HG02840 (cell line): Measurements from ENCODE around the gene NPDC1.
A peak's percentile ranks its signal among the peaks of the same experiment; 100 is the strongest.

Source experiments
- ATAC-seq: cut with Tn5 transposase; IDR thresholded peaks from one replicate; pipeline ENCODE4 v1.9.1; 2021; ENCODE audit warnings: mild to moderate bottlenecking, moderate library complexity, moderate number of reproducible peaks; ENCODE audit not compliant: unreplicated experiment, low FRiP score

The NPDC1 gene, protein sequence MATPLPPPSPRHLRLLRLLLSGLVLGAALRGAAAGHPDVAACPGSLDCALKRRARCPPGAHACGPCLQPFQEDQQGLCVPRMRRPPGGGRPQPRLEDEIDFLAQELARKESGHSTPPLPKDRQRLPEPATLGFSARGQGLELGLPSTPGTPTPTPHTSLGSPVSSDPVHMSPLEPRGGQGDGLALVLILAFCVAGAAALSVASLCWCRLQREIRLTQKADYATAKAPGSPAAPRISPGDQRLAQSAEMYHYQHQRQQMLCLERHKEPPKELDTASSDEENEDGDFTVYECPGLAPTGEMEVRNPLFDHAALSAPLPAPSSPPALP

DNA sequence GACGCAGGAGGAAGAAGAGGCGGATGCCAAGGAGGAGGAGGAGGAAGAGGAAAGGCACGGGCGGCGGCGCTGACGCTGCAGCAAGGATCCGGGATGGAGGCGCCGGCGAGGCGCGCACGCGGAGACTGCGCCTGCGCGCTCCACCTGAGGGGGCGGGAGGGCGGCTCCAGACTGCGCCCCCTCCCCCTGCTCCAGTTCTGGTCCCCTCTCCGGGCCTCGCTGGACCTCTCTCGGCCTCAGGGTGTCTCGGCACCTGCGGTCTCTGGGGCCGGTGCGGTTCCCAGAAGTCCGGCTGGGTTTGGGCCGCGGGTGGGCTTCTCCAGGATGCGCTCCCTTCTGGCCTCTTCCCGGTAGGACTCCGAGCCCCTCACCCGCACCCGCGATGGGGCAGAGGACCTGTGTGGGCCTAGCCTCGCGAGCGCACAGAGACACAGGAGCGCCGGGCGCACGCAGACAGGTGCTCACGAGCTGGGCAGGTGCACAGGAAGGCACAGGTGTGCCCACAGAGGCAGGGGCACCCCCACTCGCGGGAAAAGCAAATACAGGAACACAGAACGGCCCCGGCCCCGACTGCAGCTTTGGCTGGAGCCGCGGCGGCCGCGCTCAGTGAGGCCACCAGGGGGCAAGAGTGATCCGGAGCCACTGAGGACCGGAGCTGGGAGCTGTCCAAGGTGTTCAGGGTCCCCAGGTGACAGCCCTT is at the start of gene NPDC1:
TSS of gene NPDC1 (minus strand) at position 90 of the 700 bp plus-strand sequence. CDS start 188 bp downstream, outside the sequence.
- no peak for ATAC-seq

DNA sequence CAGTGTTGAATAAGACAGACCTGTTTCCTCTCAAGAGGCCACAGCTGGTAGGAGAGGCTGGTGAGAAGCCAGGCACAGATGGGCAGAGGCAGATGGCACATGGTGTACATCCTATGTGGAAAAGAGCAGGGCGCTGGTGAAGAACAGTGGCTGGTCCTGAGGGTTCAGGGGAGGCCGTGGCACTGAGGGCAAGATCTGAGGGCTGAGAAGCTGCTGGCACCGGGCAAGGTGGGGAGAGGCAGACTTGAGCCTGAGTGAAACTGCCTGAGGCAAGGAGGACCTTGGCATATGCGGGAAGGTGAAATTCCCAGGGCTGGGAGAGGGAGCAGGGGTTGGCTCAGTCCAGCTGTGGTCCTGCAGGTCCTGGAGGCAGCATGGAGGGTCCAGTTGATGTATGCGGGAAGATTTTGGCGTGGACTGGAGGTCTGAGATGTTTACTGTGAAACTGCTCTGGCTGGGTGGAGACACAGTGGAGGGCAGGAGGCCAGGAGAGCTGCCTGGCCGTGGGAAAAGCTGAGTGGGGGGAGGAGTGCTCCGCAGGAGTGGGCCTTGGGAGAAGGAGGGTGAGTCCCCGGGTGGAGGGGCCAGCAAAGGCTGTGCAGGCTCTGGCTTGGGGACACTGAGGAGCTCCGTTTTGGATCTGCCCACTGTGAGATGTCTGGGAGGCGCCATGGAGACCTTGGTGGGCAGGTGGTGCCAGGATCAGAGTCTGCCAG is 43.4 kb upstream of the NPDC1 start:
- ATAC-seq, result no peak

DNA sequence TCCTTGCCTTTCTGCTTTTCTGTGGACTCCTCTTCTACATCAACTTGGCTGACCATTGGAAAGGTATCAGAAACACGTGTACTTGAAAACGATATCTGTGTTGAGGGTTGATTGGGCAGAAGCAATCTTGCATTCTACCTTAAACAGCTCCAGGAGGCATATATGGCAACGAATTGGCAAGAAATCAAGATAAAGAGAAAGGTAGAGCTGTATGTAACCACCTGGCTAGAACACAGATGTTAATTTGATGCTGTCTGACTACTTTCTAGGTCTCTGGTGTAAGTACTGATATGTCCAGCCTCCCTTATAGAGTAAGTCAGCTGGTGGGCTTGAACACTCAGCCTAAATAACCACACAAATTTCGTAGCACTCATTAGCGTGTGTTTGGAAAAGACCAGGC is 42.1 kb upstream of the NPDC1 start:
- no peak for ATAC-seq

DNA sequence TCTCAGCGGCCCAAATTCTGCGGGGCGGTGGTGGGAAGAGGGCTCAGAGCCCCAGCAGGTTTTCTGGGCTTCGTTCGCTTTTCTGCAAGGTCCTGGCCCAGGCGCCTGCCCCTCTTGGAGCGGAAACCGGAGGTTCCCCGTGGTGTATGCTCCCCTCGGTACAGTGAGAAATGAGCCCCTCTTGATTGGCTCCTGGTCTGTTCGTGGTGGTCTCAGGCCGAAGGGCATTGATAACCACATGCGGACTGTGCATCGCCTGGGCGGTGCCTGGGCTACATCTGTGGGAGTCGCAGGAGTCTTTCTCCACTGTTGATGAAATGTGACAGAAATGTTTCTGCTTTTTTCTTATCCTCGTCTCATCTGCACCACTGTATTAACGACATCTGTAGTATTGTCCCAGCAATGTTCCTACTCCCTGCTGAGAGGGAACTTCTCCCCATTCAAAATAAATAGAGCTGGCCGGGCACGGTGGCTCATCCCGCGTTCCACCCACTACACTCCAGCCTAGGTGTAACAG is 41.5 kb upstream of the NPDC1 start:
- peak; percentile 3 for ATAC-seq

DNA sequence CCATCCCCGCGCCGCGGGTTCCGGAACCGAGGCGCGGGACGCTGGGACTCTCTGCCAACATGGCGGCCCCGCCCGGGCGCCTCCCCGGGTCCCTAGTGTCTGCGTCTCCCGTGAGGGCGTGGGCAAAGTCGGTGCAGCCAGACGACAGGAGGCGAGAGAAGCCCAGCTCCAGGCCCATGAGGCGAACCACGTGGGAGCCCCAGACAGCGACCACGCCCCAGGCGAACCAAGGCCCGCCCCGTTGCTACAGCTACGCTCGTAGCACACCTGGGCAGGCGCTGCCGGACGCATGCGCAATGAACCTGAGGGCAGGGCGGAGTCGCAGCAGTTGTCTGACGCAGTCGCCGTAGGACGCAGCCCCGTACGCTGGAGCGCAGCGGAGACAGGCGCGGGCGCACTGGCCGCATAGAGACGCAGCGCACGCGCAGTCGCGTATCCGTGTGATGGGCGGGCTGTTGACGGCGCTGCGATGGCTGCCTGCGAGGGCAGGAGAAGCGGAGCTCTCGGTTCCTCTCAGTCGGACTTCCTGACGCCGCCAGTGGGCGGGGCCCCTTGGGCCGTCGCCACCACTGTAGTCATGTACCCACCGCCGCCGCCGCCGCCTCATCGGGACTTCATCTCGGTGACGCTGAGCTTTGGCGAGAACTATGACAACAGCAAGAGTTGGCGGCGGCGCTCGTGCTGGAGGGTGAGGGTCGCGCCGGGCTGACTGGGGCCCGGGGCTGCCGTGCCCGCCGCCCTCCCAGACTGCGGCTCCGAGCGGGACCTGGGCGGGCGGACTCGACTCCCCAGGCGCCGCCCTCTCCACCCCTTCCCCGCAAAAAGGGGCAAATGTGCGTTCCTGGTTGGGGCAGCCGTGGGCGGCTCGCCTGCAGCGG is 40.8 kb upstream of the NPDC1 start, which contains the start of gene MAN1B1:
TSS of gene MAN1B1 (plus strand) at position 455 of the 878 bp plus-strand sequence. CDS start at position 470, 15 bp downstream.
- ATAC-seq, result peak; percentile 87

DNA sequence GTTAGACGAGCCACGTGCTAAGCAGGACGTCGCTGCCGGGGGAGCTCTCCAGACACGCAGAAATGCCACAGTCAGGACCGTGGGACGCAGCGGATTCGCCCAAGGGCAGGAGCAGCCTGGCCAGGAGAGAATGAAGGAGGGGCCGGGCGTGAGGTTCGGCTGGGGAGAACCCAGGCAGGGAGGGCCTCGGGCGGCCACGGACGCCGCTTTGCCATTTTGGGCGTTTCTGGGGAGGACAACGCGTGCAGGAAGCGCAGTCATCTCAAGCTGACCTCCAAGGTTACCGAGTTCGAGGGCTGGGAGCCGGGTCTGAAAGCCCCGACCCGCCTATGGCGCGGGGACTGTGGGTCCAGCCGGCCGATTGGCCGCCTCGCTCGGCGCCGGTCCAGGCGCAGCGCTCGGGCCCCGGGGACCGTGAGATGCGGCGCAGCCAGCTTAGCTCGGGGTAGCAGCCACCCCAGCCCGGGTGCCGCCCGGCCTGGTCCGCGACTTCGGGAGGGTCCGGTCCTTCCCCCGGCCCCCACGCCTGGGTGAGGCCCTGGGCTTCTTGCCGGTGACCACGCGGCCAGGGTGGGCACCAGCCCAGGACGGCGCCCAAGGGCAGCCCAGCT is 40.0 kb upstream of the NPDC1 start:
- peak; percentile 19 for ATAC-seq

DNA sequence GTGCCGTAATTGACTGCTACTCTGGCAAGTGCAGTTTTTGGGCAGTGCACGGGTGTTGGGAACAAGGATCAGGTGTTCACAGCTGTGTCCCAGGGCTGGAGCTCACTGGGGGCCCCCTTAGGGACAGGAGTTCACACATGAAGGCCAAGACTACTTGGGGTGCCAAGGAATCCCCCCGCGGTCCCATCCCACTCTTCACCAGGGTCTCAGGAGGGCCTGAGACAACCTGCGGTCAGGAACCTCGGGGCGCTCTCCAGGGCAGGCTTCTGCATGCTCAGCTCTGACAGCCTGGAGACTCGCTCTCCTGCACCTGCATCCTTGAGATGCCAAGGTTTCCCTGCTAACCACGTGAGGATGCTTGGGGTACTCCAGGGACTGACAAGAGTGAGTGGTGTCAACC is 38.5 kb upstream of the NPDC1 start:
- no peak for ATAC-seq

DNA sequence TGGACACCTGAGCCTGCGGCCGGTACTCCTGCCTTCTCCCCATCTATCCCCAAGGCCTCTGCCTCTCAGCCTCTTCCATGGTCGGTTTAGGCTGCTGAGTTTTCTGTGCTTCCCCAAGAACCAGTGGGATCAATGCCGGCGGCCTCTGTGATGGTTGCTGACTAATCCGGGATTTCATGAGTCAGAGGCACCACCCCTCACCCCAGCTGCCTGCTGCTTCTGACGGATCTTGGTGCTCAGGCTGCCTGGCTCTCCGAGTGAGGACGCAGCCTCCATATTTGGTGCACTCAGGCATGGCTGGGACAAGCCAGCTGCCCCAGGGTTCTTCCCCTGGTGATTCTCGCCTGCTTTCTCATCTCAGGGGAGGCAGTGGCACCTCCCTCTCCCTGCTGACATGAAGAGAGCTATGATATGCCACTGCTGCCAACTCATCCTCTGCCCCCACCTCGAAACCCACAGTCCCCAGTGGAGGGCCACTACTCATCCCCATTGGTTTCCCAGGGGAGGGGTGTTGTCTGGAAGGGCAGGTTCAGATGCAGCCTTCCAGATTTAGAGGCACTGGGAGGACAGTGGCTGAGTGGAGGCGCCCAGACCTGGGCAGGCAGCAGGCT is 37.5 kb upstream of the NPDC1 start:
- ATAC-seq, result no peak

DNA sequence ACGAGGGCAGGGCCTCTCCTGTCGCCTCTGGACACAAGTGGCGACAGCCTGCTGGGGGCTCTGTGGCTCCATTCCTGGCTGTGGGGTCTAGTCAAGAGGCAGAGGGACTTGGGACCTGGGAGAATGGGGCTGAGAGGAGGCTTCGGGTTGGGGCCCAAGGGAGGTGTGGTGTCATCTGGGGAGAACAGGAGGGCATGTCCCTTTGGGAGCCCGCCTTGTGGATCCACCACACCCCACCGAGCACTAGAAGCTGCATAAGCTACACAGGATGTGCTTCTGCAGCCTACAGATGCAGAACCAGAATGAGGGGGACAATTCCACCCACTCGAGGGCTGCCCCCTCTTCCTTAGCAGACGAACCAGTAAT is 36.9 kb upstream of the NPDC1 start:
- ATAC-seq, result no peak

DNA sequence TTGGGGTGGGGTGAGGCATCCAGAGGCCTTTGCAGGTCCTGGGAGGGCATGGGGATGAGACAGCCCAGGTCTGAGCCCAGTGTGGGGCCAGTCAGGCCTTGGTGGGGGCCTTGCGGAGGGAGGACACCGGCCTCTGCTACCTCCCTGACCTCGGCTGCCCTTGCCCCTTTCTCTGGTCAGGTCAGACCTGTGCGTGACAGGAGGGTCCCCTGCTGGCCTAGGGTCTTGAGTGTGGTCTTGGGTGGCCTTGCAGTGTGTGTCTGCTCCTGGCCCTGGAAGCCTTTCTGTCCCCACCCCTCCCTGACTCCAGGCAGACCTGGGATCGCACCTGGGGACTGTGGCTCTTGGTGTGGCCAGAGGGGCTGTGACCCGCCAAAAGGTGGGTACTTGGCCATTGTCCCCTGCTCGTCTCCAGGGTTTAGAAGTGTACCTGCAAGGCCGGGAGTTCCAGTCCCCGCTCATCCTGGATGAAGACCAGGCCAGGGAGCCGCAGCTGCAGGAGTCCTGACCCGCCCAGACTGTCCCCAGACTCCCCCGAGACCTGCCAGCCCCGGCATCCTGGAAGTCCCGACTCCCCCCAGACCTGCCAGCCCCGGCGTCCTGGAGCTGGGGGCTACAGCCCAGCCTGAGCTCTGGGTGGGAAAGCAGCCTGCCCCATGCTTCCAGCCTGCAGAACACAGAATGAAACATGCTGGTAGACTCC is 36.4 kb upstream of the NPDC1 start:
- no peak for ATAC-seq

DNA sequence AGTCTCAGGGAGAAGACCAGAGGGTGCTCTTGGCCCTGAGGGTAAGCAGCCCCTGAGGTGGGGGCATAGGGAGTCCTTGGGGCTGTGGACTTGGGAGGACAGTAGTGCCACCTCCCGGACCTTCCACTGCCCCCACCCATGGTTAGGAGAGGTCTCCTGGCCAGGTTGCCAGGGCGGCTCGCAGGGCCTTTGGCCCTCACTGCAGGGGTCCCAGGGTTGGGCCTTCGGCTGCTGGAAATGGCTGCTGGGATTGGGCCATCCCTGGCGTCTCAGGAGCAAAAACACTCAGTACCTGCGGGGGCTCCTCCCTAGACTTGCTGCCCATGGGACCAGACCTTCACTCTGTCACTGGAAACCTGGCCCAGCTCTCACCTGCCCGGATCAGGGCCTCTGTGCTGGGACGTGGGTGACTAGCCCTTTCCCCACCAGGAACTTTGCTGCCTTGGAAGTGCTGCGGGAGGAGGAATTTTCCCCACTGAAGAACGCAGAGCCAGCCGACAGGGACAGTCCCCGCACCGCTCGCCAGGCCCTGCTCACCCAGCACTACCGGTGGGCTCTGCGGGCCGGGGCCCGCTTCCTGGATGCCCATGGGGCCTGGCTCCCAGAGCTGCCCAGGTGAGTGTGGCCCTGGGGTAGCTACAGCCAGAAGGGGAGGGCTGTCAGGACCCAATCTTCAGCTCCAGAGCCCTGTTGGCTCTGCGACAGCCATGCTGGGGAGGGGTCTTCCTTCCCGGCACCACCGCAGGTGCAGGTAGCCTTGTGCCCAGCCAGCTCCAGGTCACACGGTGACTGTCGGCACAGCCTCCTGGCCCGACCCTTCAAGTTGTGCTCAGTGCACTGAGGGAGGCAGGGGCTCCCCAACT is 34.5 kb upstream of the NPDC1 start:
- ATAC-seq, result no peak

DNA sequence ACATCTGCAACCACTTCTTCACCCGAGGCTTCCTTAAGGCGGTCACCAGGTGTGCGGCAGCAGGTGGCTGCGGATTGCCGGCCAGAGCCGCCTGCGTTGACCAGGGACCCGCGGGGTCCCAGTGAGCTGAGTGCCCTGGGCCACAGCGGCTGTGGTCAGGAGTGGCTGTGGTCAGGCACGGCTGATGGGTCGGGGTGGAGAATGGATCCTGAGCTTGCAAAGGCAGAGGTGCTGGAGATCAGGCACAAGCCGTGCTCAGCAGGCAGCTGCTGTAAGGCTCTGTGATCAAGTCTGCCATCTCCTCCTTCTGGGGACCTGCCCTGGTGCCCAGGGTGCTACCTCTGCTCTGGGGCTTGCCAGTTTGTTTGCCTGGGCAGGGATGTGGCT is 33.4 kb upstream of the NPDC1 start:
- ATAC-seq, result no peak

DNA sequence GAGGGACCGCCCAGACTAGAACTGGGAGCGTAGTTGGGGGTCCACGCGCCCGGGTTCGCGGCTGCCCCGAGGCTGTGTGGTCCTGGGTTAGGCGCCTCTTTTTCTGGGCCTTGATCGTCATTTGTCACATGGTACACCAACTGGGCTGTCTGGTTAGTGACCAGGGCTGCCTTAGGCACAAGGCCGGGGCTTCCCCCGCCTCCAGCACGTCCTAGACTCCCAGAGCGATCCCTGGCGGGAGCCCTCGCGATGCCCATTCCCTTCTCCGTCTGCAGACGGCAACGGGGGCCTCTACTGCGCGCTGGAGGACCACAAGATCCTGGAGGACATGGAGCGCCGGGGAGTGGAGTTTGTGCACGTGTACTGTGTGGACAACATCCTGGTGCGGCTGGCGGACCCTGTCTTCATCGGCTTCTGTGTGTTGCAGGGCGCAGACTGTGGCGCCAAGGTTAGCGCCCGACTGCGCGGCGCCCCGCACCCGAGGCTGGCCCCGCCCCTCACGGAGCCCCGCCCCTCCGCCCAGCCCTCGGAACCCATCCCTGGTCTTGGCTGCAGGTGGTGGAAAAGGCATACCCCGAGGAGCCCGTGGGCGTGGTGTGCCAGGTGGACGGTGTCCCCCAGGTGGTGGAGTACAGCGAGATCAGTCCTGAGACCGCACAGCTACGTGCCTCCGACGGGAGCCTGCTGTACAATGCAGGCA is 32.9 kb upstream of the NPDC1 start:
- ATAC-seq, result no peak

DNA sequence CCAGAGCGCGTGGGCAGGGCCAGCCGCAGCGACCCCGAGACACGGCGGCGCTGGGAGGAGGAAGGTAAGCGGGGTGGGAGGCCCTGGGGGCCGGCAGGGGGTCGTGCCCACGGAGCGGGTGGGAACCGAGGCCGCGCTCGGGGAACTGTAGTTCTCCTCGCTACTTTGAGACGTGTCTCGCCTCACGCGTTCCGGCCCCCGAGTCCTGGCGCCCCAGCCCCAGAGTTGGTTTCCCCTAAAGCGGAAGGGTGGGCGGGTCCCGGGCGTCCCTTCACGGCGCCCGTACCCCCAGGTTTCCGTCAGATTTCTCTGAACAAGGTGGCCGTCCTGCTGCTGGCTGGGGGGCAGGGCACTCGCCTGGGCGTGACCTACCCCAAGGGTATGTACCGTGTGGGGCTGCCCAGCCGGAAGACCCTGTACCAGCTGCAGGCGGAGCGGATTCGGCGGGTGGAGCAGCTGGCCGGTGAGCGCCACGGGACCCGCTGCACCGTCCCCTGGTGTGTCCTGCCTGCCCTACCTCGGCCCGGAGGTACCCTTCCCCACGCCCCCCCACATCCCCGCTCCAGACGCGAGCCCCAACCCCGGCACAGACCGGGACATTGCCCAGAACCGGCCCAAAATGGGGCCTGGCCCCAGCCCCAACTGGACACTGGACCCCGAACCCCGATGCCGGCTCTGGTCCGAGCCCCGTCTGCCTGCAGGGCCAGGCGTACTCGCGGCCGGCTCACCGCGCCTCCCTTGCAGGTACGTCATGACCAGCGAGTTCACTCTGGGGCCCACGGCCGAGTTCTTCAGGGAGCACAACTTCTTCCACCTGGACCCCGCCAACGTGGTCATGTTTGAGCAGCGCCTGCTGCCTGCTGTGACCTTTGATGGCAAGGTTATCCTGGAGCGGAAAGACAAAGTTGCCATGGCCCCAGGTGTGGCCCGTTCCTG is 32.0 kb upstream of the NPDC1 start:
- ATAC-seq, result peak; percentile 7

DNA sequence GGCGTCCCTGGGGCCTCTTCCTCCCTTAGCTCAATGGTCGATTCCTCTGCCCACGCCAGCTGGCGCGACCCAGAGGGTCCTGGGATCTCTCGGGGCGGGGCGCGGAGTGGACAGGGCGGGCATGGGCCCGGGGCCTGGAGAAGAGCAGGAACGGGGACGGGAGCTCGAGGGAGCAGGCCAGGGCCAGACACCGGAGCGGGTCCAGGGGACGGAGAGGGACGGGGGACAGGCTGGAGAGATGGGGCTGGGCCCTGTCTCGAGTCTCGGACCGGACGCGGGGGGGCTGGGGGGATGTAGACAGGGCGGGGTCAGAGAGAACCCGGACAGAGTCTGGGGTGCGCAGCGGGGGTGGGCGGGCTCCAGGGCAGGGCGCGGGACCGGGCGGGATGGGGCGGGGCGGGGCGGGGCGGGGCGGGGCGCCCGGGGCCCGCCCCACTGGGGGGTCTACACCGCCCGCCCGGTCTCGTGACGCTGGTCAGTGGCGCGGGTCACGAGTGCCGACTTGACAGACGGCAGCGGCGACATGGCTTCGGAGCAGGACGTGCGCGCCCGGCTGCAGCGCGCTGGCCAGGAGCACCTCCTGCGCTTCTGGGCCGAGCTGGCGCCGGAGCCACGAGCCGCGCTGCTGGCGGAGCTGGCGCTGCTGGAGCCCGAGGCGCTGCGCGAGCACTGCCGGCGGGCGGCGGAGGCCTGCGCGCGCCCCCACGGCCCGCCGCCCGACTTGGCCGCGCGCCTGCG is 31.2 kb upstream of the NPDC1 start, which contains the start of gene UAP1L1:
TSS of gene UAP1L1 (plus strand) at position 508 of the 738 bp plus-strand sequence. CDS start at position 524, 16 bp downstream.
- ATAC-seq, result peak; percentile 45
